ENCODE results near the gene CYB561. TPM values are rescaled to one million over a fixed set of nuclear protein-coding genes. Genes with fewer than 3 reads are reported as not detected.

The CYB561 gene
- total RNA-seq, 1 donor from 2014 or later: 8.1 TPM

DNA sequence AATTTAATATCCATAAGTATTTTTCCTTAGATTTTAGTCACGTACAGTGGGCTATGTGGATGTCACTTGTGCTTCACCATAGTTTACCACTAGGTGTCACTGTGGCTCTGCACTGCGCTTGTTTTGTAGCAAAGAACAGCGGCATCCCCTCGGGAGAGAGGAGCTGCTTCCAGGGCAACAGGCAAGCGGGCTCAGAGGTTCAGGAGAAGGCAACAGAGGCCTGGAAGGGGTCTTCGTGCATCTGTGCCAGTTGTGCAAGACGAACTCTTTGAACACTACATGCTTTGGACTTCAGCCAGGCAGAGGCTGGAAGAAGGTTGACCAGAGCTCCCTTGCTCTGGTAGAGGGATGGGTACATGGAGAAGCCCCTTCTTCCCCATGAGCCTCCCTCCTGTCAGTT is 20.6 kb downstream of the CYB561 start:
- Mint-ChIP-seq H3K4me3 (ENCODE audit: unreplicated experiment) (no peak overlapping the region), H3K27me3 (ENCODE audit: low read depth, unreplicated experiment) (no peaks in the 10 kb centered on the region), H3K9me3 (ENCODE audit: unreplicated experiment) (no peaks in the 10 kb centered on the region), H3K4me1 (ENCODE audit: low read depth, unreplicated experiment) (peaks cover 16% of the 10 kb centered on the region), H3K36me3 (ENCODE audit: low read depth, unreplicated experiment) (peaks cover 9% of the 10 kb centered on the region), H3K27ac (ENCODE audit: unreplicated experiment) (no peak overlapping the region)
- H3K79me2 ChIP-seq (ENCODE audit: insufficient read depth, low read length): no peaks in the 10 kb centered on the region
- DNase-seq (ENCODE audit: low read depth) (peak; percentile 46), FAIRE-seq (peak; percentile 64)
- H3K27me3 ChIP-seq (ENCODE audit: insufficient read depth, low read length): no peaks in the 10 kb centered on the region
- no peak overlapping the region for H3K4me2 ChIP-seq (ENCODE audit: low read length)
- H3K4me3 ChIP-seq (ENCODE audit: insufficient read depth, low read depth, low read length): no peak overlapping the region
- peaks cover 39% of the 10 kb centered on the region for H4K20me1 ChIP-seq (ENCODE audit: insufficient read depth, low read length)
- no peak overlapping the region for H3K9ac ChIP-seq (ENCODE audit: low read length)
- no peak overlapping the region for H3K27ac ChIP-seq (ENCODE audit: low read depth, low read length)
- H3K36me3 ChIP-seq (ENCODE audit: insufficient read depth, low read length): peaks cover 15% of the 10 kb centered on the region
- no peaks in the 10 kb centered on the region for H3K4me1 ChIP-seq (ENCODE audit: insufficient read depth, low read length)
- no peaks in the 10 kb centered on the region for H3K9me3 ChIP-seq (ENCODE audit: insufficient read depth, low read depth, low read length)
- TF ChIP-seq EZH2 (IDR thresholded peaks at IDR 0.05; ENCODE audit: insufficient read depth, low read length): no peak
- TF ChIP-seq, protein P1, sequence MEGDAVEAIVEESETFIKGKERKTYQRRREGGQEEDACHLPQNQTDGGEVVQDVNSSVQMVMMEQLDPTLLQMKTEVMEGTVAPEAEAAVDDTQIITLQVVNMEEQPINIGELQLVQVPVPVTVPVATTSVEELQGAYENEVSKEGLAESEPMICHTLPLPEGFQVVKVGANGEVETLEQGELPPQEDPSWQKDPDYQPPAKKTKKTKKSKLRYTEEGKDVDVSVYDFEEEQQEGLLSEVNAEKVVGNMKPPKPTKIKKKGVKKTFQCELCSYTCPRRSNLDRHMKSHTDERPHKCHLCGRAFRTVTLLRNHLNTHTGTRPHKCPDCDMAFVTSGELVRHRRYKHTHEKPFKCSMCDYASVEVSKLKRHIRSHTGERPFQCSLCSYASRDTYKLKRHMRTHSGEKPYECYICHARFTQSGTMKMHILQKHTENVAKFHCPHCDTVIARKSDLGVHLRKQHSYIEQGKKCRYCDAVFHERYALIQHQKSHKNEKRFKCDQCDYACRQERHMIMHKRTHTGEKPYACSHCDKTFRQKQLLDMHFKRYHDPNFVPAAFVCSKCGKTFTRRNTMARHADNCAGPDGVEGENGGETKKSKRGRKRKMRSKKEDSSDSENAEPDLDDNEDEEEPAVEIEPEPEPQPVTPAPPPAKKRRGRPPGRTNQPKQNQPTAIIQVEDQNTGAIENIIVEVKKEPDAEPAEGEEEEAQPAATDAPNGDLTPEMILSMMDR (IDR thresholded peaks at IDR 0.05; ENCODE audit: insufficient read depth, low read depth, low read length): peak; percentile 97
- H2AFZ ChIP-seq (ENCODE audit: low read depth, low read length): no peak overlapping the region

DNA sequence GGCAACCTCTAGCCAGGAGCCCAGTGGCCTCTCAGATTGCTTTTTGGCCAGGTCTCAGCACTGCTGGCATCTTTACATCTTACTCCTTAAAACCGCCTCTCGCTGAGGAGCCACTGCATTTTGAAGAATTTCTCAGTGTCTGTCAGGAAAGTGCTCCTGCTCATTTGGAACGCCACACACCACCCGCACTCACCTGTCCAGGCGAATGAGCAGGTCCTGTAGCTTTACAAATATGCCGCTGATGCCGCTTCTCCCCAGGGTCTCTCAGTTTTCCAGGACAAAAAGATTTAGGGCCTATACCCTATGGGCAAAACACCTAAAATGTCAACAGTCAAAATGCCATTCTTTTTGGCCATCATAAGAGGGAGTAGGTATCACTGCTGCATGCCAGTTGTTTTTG is 22.1 kb downstream of the CYB561 start:
- Mint-ChIP-seq H3K4me3 (ENCODE audit: unreplicated experiment) (no peak overlapping the region), H3K4me1 (ENCODE audit: low read depth, unreplicated experiment) (peaks cover 16% of the 10 kb centered on the region), H3K36me3 (ENCODE audit: low read depth, unreplicated experiment) (peaks cover 16% of the 10 kb centered on the region), H3K27ac (ENCODE audit: unreplicated experiment) (no peak overlapping the region), H3K9me3 (ENCODE audit: unreplicated experiment) (no peaks in the 10 kb centered on the region), H3K27me3 (ENCODE audit: low read depth, unreplicated experiment) (no peaks in the 10 kb centered on the region)
- no peak overlapping the region for H3K4me3 ChIP-seq (ENCODE audit: insufficient read depth, low read depth, low read length)
- no peaks in the 10 kb centered on the region for H3K27me3 ChIP-seq (ENCODE audit: insufficient read depth, low read length)
- no peaks in the 10 kb centered on the region for H3K4me1 ChIP-seq (ENCODE audit: insufficient read depth, low read length)
- H4K20me1 ChIP-seq (ENCODE audit: insufficient read depth, low read length): peaks cover 39% of the 10 kb centered on the region
- DNase-seq (ENCODE audit: low read depth) (no peak), FAIRE-seq (no peak)
- peaks cover 24% of the 10 kb centered on the region for H3K36me3 ChIP-seq (ENCODE audit: insufficient read depth, low read length)
- H3K9ac ChIP-seq (ENCODE audit: low read length): no peak overlapping the region
- no peak overlapping the region for H2AFZ ChIP-seq (ENCODE audit: low read depth, low read length)
- H3K27ac ChIP-seq (ENCODE audit: low read depth, low read length): no peak overlapping the region
- H3K79me2 ChIP-seq (ENCODE audit: insufficient read depth, low read length): no peaks in the 10 kb centered on the region
- no peak overlapping the region for H3K4me2 ChIP-seq (ENCODE audit: low read length)
- H3K9me3 ChIP-seq (ENCODE audit: insufficient read depth, low read depth, low read length): no peaks in the 10 kb centered on the region
- no peak for TF ChIP-seq EZH2 (IDR thresholded peaks at IDR 0.05; ENCODE audit: insufficient read depth, low read length)
- TF ChIP-seq, protein P1 (IDR thresholded peaks at IDR 0.05; ENCODE audit: insufficient read depth, low read depth, low read length): no peak

DNA sequence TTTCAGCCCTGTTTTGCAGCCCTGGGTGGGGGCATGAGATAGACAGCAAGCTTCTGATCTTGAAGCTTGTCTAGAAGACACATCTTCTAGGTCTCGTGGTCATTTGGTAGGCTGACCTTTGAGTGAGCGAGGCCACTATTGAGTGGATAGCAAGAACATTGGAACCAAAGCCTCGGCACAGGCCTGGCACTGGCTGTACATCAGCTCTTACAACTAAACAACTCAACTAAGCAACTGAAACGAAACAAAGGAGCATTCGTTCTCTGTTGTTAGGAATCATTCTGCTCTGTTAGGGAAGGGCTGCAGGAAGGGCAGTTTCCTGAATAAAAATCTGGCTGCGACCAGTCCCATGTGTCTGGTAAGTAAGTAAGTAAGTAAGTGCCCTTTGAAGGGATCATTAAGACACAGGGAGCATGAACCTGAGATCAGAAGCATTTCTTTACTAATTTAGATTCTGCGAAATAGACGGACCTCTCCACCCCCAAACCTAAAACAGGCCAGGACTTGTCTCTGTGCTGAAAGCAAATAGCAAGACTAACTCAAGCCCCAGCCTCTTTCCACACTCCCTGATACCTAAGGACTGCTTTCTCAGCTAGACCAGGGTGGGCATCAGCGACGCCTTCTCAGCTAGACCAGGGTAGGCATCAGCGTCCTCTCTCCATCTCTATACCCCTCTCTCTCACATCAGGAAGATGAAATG is 22.7 kb downstream of the CYB561 start:
- Mint-ChIP-seq H3K4me1 (ENCODE audit: low read depth, unreplicated experiment) (peaks cover 15% of the 10 kb centered on the region), H3K9me3 (ENCODE audit: unreplicated experiment) (no peaks in the 10 kb centered on the region), H3K4me3 (ENCODE audit: unreplicated experiment) (no peak overlapping the region), H3K27ac (ENCODE audit: unreplicated experiment) (no peak overlapping the region), H3K36me3 (ENCODE audit: low read depth, unreplicated experiment) (peaks cover 19% of the 10 kb centered on the region), H3K27me3 (ENCODE audit: low read depth, unreplicated experiment) (no peaks in the 10 kb centered on the region)
- TF ChIP-seq, protein P1 (IDR thresholded peaks at IDR 0.05; ENCODE audit: insufficient read depth, low read depth, low read length): no peak
- TF ChIP-seq EZH2 (IDR thresholded peaks at IDR 0.05; ENCODE audit: insufficient read depth, low read length): no peak
- no peak overlapping the region for H3K4me2 ChIP-seq (ENCODE audit: low read length)
- H2AFZ ChIP-seq (ENCODE audit: low read depth, low read length): no peak overlapping the region
- H3K4me3 ChIP-seq (ENCODE audit: insufficient read depth, low read depth, low read length): no peak overlapping the region
- FAIRE-seq: no peak
- H3K27ac ChIP-seq (ENCODE audit: low read depth, low read length): no peak overlapping the region
- no peaks in the 10 kb centered on the region for H3K4me1 ChIP-seq (ENCODE audit: insufficient read depth, low read length)
- H3K36me3 ChIP-seq (ENCODE audit: insufficient read depth, low read length): peaks cover 24% of the 10 kb centered on the region
- DNase-seq (ENCODE audit: low read depth): no peak
- no peak overlapping the region for H3K9ac ChIP-seq (ENCODE audit: low read length)
- H3K79me2 ChIP-seq (ENCODE audit: insufficient read depth, low read length): no peaks in the 10 kb centered on the region
- H4K20me1 ChIP-seq (ENCODE audit: insufficient read depth, low read length): peaks cover 39% of the 10 kb centered on the region
- H3K27me3 ChIP-seq (ENCODE audit: insufficient read depth, low read length): no peaks in the 10 kb centered on the region
- no peaks in the 10 kb centered on the region for H3K9me3 ChIP-seq (ENCODE audit: insufficient read depth, low read depth, low read length)
